Endothelial cell of umbilical vein (primary cell): ENCODE results near the gene PRKAR2B. TPM values are rescaled to one million over a fixed set of nuclear protein-coding genes. Genes with fewer than 3 reads are reported as not detected.
A peak's percentile ranks its signal among the peaks of the same experiment; 100 is the strongest.

Experiments
- BruUV-seq: library from RNA; stranded (reverse); fragments of 400-500 nt; replicated peaks from 2 replicates; lab custom pipeline; 2021; lab: Mats Ljungman, UMichigan
- CTCF ChIA-PET: fragments of 300-600, 350-600 bp; sonication (Branson Sonifier 250); formaldehyde crosslinking; loops from one replicate; lab custom pipeline; 2021; ENCODE audit warnings: antibody characterized with exemption, inconsistent platforms; lab: Charles Lee
- POLR2A ChIA-PET: fragments of 300-600, 350-600 bp; sonication (Branson Sonifier 250); formaldehyde crosslinking; loops from one replicate; lab custom pipeline; 2021; ENCODE audit warnings: antibody characterized with exemption, inconsistent platforms; lab: Charles Lee
- DNase-seq: peaks from one replicate; pipeline ENCODE4 v3.0.0-alpha.2; 2011; ENCODE audit warnings: low read depth, low spot score
- FAIRE-seq: peaks from 2 replicates; lab custom pipeline; 2011; peaks lifted over from hg19 to GRCh38; lab: Jason Lieb, UNC
- H2AFZ ChIP-seq: 2 replicates; pipeline ENCODE4 v1.6.0; 2012; ENCODE audit warnings: low read depth, low read length, control low read depth, inconsistent platforms
- H3K27ac ChIP-seq: 2 replicates; pipeline ENCODE4 v1.5.1; 2011; ENCODE audit warnings: low read depth, mild to moderate bottlenecking, control low read depth, low read length, moderate library complexity; ENCODE audit not compliant: insufficient read depth
- H3K27me3 ChIP-seq, 2 experiments: 2 replicates each; pipeline versions ENCODE4 v1.6.0 to v1.6.1; 2011; ENCODE audit warnings: low read length in 2 of 2, mixed read lengths in 1 of 2; ENCODE audit not compliant: control insufficient read depth in 2 of 2, insufficient read depth in 2 of 2
- H3K36me3 ChIP-seq, 2 experiments: 2 replicates in 1 of 2; 3 replicates in 1 of 2; pipeline ENCODE4 v1.5.1; 2011; ENCODE audit warnings: low read length in 2 of 2, mild to moderate bottlenecking in 1 of 2, moderate library complexity in 1 of 2; ENCODE audit not compliant: control insufficient read depth in 2 of 2, insufficient read depth in 2 of 2; ENCODE audit errors: extremely low read depth in 1 of 2
- H3K4me1 ChIP-seq: 3 replicates; pipeline ENCODE4 v1.5.1; 2011; ENCODE audit warnings: mild to moderate bottlenecking, low read length; ENCODE audit not compliant: control insufficient read depth, insufficient read depth; ENCODE audit errors: extremely low read depth
- H3K4me2 ChIP-seq: 2 replicates; pipeline ENCODE4 v1.6.1; 2011; ENCODE audit warnings: low read length, control low read depth, mixed read lengths; ENCODE audit not compliant: insufficient read depth
- H3K4me3 ChIP-seq, 3 experiments: fragments of 200-600 bp in 1 of 3; sonication (generic), shearing (Covaris generic) in 1 of 3; replicated peaks in 1 of 3; 2 replicates each; pipeline ENCODE4 v1.5.1; 2011 to 2016; ENCODE audit warnings: control low read depth in 3 of 3, low read length in 3 of 3, mild to moderate bottlenecking in 2 of 3, inconsistent platforms in 1 of 3, low read depth in 1 of 3, moderate library complexity in 1 of 3; ENCODE audit not compliant: insufficient read depth in 1 of 3
- H3K79me2 ChIP-seq: 2 replicates; pipeline ENCODE4 v1.6.0; 2012; ENCODE audit warnings: low read length, inconsistent platforms; ENCODE audit not compliant: control insufficient read depth, insufficient read depth
- H3K9ac ChIP-seq: replicated peaks from 2 replicates; pipeline ENCODE3; 2011; ENCODE audit warnings: low read length, control low read depth; ENCODE audit not compliant: insufficient read depth; ENCODE audit errors: extremely low read depth
- H3K9me1 ChIP-seq: replicated peaks from 3 replicates; pipeline ENCODE4 v1.6.0; 2011; ENCODE audit warnings: mild to moderate bottlenecking, low read length; ENCODE audit not compliant: control insufficient read depth, insufficient read depth; ENCODE audit errors: extremely low read depth
- H3K9me3 ChIP-seq: replicated peaks from 2 replicates; pipeline ENCODE4 v1.5.1; 2012; ENCODE audit warnings: low read length, inconsistent platforms; ENCODE audit not compliant: control insufficient read depth, insufficient read depth
- H4K20me1 ChIP-seq: replicated peaks from 2 replicates; pipeline ENCODE3; 2011; ENCODE audit warnings: mild to moderate bottlenecking, low read length; ENCODE audit not compliant: control insufficient read depth, insufficient read depth; ENCODE audit errors: extremely low read depth
- FOS ChIP-seq: IDR thresholded peaks from 2 replicates; pipeline ENCODE4 v1.6.1; 2011; ENCODE audit warnings: mild to moderate bottlenecking, low read length, moderate library complexity, borderline replicate concordance; ENCODE audit not compliant: insufficient read depth
- GATA2 ChIP-seq: IDR thresholded peaks from 2 replicates; pipeline ENCODE4 v1.7.0; 2011; ENCODE audit warnings: low read depth, mild to moderate bottlenecking, moderate library complexity, mixed read lengths, low read length; ENCODE audit not compliant: insufficient read length, insufficient read depth
- JUN ChIP-seq: IDR thresholded peaks from 2 replicates; pipeline ENCODE4 v1.6.1; 2011; ENCODE audit warnings: borderline replicate concordance, low read depth; ENCODE audit not compliant: insufficient read length, insufficient read depth
- POLR2A ChIP-seq: IDR thresholded peaks from 2 replicates; pipeline ENCODE4 v1.6.1; 2012; ENCODE audit warnings: low read depth, mild to moderate bottlenecking, control low read depth, low read length
- POLR2AphosphoS5 ChIP-seq: IDR thresholded peaks from 2 replicates; pipeline ENCODE4 v1.6.1; 2012; ENCODE audit warnings: low read depth, mild to moderate bottlenecking, control low read depth, low read length, moderate library complexity; ENCODE audit not compliant: insufficient read depth
- dilution Hi-C: fragments of 300-500 bp; cut with MboI; formaldehyde crosslinking; loops from one replicate; pipeline ENCODE4 v1.15.0; 2019; ENCODE audit warnings: low sequenced_read_pairs; ENCODE audit not compliant: extremely low pct_ligation_motif_present
- intact Hi-C: fragments of 100-400 bp; cut with micrococcal nuclease; formaldehyde crosslinking; loops from one replicate; pipeline ENCODE4 v1.10.0; 2022
- polyA plus RNA-seq, 4 experiments: library from polyadenylated mRNA; depleted of rRNA in 3 of 4; stranded (reverse) in 3 of 4; unstranded in 1 of 4; fragments of >200 nt; gene quantifications; 2 replicates each; pipeline versions ENCODE4 v1.2.1 to v1.2.3, GENCODE V29; 2011 to 2012; ENCODE audit warnings: missing spikeins in 1 of 4
- total RNA-seq: library from RNA; stranded (reverse); gene quantifications from 2 replicates; pipeline ENCODE4 v1.2.3, GENCODE V29; 2021
- TF ChIP-seq, protein P1 (sequence below), 2 donors: IDR thresholded peaks; 1 replicate in 1 of 2; 2 replicates in 1 of 2; pipeline ENCODE4 v1.5.1; 2011; ENCODE audit warnings: low read length in 2 of 2, mild to moderate bottlenecking in 2 of 2, moderate library complexity in 2 of 2, control low read depth in 1 of 2, inconsistent platforms in 1 of 2, low read depth in 1 of 2; ENCODE audit not compliant: insufficient read depth in 1 of 2; ENCODE audit errors: extremely low read depth in 1 of 2

The PRKAR2B gene
- total and polyA plus RNA-seq, 2 donors (not counting 3 experiments of a cell fraction or from before 2014, with no cell fraction given): 10.7 to 39.8 TPM

DNA sequence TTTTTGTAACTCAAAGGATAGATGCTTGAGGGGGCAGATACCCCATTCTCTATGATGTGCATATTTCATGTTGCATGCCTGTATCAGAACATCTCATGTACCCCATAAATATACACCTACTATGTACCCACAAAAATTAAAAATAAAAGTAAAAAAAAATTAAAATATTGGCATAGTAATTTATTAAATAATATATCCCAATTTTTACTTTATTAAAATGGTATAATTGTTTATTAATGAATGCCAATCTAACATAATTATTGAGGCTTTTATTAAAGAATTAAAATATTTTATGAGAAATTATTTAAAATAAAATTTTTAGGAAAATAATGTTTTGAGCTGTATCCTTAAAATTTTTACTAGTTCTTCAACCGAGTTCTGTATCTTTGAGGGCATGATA, 105.4 kb downstream of the PRKAR2B start:
- POLR2A ChIA-PET: no interaction called here
- TF ChIP-seq GATA2: no peak
- TF ChIP-seq POLR2A: no peak
- TF ChIP-seq JUN: no peak
- no peak for TF ChIP-seq FOS
- no peak for TF ChIP-seq POLR2AphosphoS5
- Histone ChIP-seq H2AFZ (no peak overlapping the region), H4K20me1 (no peaks in the 10 kb centered on the region), H3K79me2 (no peaks in the 10 kb centered on the region), H3K9ac (no peak overlapping the region), H3K27ac (no peak overlapping the region), H3K4me2 (no peak overlapping the region), H3K4me3 (no peak overlapping the region), H3K4me1 (peaks cover 13% of the 10 kb centered on the region), H3K27me3 (no peaks in the 10 kb centered on the region), H3K9me1 (no peaks in the 10 kb centered on the region), H3K36me3 (peaks cover 0 to 2% of the 10 kb centered on the region in 2 experiments), H3K9me3 (no peaks in the 10 kb centered on the region)
- CTCF ChIA-PET: interaction anchor here (0.6 to 7.1 kb wide), 33 partner anchors 12 to 973 kb away, joined by 3 to 440 read pairs (median 4); partner anchors contain the start of genes CCDC71L, HBP1 and PRKAR2B
- FAIRE-seq: no peak
- no TSS peak for BruUV-seq
- no peak for DNase-seq
- dilution Hi-C loops (no loop called here), intact Hi-C loops (loop anchor here (1.0 to 2.0 kb wide), 6 partner anchors 102 to 974 kb away; no protein-coding TSS in a partner anchor)

DNA sequence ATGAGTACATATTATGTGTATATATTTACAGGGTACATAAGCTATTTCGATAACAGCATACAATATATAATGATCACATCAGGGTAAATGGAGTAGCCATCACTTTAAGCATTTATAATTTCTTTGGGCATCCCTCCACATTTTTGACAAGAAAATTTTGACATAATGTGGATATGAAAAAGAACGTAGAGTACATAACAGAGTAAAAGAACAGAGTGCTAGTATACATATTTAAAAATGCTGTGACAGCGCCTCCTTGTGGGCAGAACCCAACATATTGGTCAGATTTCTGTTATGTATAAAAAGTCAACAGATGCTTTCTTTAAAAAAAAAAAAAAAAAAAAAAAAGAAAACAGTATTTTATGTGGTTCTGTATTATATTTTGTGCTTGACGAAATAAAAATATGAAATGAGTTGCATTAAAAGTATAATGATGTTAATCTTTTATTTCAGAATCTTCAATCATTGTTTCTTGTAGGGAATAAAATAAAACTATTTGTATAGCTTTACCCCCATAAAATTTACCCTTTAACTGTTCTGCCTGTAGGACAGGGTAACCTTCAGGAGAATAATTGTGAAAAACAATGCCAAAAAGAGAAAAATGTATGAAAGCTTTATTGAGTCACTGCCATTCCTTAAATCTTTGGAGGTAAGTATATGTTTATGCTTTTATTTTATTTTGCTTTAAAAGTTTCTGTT, 106.0 kb downstream of the PRKAR2B start:
- H2AFZ ChIP-seq: no peak overlapping the region
- BruUV-seq: no TSS peak
- H3K9me3 ChIP-seq: no peaks in the 10 kb centered on the region
- peak overlapping the region; percentile 20 for H3K27ac ChIP-seq
- CTCF ChIA-PET: interaction anchor here (0.6 to 7.1 kb wide), 35 partner anchors 12 to 974 kb away, joined by 3 to 440 read pairs (median 4); partner anchors contain the start of genes CCDC71L, HBP1 and PRKAR2B
- H3K27me3 ChIP-seq: no peaks in the 10 kb centered on the region
- H3K9ac ChIP-seq: no peak overlapping the region
- intact Hi-C loops (loop anchor here (1.0 kb wide), 5 partner anchors 102 to 974 kb away; no protein-coding TSS in a partner anchor), dilution Hi-C loops (no loop called here)
- no peak for FAIRE-seq
- H3K4me3 ChIP-seq: no peak overlapping the region
- POLR2A ChIA-PET: no interaction called here
- no peaks in the 10 kb centered on the region for H4K20me1 ChIP-seq
- no peaks in the 10 kb centered on the region for H3K79me2 ChIP-seq
- H3K4me2 ChIP-seq: no peak overlapping the region
- H3K4me1 ChIP-seq: peaks cover 13% of the 10 kb centered on the region
- no peaks in the 10 kb centered on the region for H3K9me1 ChIP-seq
- no peak for TF ChIP-seq FOS
- TF ChIP-seq, protein P1, sequence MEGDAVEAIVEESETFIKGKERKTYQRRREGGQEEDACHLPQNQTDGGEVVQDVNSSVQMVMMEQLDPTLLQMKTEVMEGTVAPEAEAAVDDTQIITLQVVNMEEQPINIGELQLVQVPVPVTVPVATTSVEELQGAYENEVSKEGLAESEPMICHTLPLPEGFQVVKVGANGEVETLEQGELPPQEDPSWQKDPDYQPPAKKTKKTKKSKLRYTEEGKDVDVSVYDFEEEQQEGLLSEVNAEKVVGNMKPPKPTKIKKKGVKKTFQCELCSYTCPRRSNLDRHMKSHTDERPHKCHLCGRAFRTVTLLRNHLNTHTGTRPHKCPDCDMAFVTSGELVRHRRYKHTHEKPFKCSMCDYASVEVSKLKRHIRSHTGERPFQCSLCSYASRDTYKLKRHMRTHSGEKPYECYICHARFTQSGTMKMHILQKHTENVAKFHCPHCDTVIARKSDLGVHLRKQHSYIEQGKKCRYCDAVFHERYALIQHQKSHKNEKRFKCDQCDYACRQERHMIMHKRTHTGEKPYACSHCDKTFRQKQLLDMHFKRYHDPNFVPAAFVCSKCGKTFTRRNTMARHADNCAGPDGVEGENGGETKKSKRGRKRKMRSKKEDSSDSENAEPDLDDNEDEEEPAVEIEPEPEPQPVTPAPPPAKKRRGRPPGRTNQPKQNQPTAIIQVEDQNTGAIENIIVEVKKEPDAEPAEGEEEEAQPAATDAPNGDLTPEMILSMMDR (IDR thresholded peaks at IDR 0.05; ENCODE audit: extremely low read depth in 1 of 2, insufficient read depth in 1 of 2, low read depth in 1 of 2, low read length in 2 of 2): peak; percentile 28 to 35
- H3K36me3 ChIP-seq: peaks cover 0 to 3% of the 10 kb centered on the region in 2 experiments
- DNase-seq: peak; percentile 89
